ENCODE results near the gene DNAJC25.
A peak's percentile ranks its signal among the peaks of the same experiment; 100 is the strongest.
"Not testable (repeated sequence)": the region's sequence is repeated elsewhere in the genome, so short reads cannot be mapped to it uniquely, and the experiment has no call there.

Gene DNAJC25

DNA sequence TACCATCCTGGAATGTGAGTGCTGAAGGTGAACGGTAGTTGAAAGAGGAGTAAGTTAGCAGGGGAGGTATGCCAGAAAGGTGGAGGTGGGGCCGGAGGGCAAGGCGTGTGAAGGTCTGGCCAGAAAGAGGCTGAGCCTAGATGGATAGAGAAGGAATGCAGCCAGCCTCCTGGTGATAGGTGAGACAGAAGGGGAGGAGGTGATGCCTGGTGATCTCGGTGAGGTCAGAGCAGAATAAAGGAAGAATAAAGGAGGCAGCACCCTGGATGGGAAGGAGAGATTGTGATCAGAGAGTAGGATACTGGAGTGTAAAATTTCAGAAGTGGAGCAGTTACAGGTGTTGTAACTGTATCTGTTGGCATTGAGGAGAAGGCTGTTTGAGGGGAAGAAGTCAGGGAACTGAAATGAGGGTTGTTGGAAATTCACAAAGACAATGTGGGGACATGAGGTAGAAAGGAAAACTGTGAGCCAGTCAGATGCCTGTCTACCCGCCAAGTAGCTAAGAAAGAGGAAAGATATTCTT is 32.2 kb downstream of the DNAJC25 start:
- DNase-seq (ENCODE audit: low spot score) = no peak

DNA sequence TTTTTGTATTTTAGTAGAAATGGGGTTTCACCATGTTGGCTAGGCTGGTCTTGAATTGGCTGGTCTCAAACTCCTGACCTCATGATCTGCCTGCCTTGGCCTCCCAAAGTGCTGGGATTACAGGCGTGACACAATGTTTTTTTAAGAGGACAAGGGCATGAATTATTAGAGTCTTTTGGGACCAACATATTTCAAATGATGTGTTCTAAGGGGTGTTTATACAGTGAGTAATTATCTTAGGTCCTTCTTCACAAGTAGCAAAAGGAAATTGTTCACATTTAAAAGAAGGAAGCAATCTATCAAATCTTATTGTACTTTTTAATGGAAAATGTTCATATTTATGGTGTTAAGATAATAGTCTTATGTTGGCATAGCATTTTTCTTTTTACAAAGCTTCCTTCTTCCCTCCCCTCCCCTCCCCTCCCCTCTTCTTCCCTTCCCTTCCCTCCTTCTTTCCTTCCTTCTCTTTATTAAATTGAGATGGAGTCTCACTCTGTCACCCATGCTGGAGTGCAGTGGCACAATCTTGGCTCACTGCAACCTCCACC is 37.0 kb downstream of the DNAJC25 start:
- DNase-seq (ENCODE audit: low spot score) = no peak

DNA sequence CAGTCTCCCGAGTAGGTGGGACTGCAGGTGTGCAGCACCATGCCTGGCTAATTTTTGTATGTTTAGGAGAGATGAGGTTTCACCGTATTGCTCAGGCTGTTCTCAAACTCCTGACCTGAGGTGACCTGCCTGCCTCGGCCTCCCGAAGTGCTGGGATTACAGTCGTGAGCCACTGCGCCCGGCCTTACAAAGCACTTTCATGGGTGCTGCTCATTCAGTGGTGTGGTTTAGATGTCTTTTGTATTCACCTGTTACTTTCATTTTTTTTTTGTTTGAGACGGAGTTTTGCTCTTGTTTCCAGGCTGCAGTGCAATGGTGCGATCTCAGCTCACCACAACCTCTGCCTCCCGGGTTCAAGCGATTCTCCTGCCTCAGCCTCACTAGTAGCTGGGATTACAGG is 37.5 kb downstream of the DNAJC25 start:
- not testable (repeated sequence) for DNase-seq (ENCODE audit: low spot score)

DNA sequence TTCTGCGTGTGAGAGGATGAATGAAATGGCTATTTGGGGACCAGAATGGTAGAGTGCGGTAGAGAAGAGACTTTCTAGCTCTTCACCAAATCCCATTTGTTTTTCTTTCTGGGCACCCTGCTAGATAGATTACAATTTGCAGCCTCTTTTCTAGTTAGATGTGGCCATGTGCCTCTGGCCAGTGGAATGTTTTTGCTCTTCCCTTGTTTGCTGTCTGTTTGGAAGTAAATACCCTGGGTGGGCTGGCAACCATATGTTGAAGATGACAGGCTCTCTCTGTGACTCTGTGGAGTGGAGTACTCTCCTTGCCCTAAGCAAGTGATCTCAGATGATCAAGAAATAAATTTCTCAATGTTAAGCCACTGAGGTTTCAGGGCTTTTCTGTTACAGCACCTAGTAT is 43.2 kb downstream of the DNAJC25 start:
- no peak for DNase-seq (ENCODE audit: low spot score)

DNA sequence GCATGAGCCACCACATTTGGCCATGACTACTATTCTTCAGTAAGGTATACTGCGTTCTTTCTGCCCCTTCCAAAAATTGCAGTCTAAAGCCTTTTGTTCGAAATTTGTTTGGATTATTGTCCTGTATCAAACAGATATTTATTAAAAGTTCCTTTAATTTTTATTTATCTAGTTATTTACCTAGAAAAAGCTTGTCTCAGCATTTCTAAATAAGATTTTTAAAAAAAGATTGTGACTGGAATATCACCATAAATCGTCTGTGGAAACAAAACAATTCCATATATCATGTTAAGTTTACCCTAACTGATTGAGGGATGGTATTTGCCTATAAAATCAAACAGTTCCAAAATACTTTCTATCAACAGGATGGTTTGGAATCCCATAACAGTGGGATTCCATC is 45.0 kb downstream of the DNAJC25 start:
- no peak for DNase-seq (ENCODE audit: low spot score)

DNA sequence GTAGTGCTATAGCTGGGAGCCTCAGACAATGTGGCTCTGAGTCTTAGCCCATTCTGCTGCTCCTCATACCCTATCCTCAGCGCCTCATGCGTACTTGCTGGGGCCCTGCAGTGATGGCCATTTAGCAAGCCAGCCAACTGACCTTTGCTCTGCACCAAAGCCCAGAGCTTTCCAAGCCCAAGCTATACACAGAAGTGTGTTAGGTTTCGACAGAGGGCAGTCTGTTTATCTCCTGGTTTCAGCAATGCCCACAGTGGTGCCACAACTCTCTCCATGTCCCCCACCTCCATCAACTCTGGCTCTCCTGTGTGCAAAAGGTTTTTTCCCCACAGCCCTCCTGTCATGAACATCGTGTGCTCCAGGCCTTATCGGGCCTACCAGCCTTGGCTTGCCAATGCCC is 47.2 kb downstream of the DNAJC25 start:
- no peak for DNase-seq (ENCODE audit: low spot score)

DNA sequence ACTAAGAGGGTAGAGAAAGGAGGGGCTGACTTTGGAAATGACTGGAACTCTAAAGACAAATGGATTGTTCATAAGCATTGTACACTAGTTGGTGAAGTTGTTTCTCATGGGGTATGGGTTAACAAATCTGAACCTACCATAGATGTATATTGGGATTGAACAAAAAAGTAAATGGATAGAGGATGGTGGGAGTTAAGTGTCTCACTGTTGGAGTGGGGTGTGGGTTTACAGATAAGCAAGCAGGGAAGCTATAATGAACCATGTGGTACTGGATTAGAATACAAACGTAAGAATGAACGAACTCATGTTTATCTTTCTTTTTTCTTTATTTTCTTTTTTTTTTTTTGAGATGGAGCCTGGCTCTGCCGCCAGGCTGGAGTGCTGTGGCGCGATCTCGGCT is 48.1 kb downstream of the DNAJC25 start:
- DNase-seq (ENCODE audit: low spot score) = no peak

DNA sequence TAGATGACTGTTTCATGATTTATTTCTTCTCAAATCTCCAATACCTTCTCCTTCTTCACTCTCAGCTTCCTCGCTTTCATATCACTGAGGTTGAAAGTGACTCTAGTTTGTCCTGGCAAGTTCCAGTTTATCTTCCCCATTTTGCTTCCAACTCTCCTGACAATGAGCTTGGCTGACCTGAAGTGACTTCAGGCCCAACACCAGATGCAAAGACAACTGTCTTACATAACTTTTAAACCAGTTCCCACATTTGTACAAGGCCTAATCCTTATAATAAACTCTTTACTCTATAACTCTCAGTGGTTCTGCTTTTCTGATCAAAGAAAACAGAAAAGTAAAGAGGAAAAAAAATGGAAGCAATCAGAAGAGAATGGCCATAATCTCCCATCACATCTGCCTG is 52.3 kb downstream of the DNAJC25 start:
- DNase-seq (ENCODE audit: low spot score) = no peak

DNA sequence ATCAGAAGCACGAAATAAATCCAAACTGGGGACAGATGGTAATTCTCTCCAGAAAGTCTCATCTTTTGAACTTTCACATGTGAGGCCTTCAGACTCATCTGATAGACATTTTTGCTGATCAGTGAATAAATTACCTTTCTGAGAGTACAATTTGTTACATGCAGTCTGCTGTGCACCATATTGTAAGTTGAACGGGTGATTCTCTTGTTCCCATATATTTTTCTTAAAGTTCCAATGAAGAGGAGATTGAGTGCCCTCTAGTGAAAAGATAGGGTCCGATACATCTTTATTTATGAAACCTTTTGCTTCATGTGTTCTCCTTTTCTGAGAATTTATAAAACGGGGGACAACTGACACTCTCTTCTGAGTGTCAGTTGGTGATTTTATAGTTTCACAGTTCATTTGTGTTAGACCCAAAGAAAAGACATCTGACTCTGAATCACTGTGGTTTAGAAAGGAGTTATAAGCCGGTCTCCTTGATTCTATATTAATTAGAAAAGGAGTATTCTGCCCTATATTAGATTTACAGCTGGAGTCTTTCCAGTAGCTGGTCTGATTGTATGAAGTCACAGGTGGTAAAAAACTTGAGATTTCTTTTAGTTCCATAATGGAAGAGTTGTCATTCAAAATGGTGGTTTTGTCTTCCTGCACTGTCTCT is 60.7 kb downstream of the DNAJC25 start:
- peak; percentile 20 for DNase-seq (ENCODE audit: low spot score)

DNA sequence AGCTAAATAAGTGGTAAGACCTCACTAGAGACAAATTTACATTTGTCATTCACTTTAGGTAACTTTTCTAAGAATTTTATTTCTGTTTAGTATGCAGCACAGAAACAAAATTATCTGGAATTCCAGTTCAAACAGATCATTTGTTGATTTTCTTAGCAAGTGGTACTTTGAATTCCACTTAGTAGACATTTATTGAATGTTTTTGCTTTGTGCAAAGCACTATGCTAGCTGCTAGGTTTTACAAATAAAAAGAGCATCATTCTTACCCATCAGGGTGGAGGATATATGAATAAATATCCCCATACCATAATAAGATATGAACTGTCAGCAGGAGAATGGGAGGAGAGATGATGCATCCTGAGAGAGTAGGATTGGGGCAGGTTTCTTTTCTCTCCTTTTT is 65.7 kb downstream of the DNAJC25 start:
- DNase-seq (ENCODE audit: low spot score) = no peak

DNA sequence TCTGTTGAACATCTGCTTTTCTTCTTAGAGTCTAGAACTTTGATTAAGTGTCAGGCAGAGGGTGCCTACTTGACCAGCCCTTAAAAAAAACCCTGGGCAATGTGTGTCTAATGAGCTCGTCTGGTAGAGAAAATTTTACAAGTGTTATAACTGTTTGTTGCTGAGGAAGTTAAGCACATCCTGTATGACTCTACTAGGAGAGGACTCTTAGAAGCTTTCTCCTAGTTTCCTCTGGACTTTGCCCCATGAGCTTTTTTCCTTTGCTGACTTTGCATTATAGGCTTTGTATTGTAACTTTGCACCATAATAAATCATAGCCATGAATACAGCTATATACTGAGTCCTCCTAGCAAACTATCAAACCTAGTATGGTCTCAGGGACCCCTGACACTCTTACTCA is 69.6 kb downstream of the DNAJC25 start:
- DNase-seq (ENCODE audit: low spot score) = peak; percentile 78
